ENCODE measurements around the gene ZNF425. TPM values are rescaled to one million over a fixed set of nuclear protein-coding genes. Genes with fewer than 3 reads are reported as not detected.
"Not testable (repeated sequence)": the region's sequence is repeated elsewhere in the genome, so short reads cannot be mapped to it uniquely, and the experiment has no call there.

ZNF425 gene
- total RNA-seq, 1 donor from 2014 or later = 6.5 TPM

DNA sequence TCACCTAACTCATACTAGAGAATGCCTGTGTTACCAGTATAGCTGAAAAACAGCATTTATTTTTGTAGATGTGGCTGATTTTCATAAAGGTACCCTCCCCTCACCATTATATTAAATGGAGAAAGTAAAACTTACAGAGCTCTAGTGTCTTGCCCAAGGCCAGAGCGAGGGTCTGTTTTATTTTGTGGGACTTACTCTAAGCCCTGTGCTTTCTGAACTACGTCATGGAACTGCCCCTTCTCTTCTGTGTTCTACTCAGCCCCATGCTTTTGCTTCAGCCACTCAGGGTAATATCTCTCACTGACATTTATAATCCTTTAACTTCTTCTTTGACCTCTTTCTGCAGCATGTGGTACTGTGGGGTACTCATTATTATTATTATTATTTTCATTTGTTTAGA lies 25.3 kb downstream of the ZNF425 start:
- no peak overlapping the region for H3K27ac Mint-ChIP-seq (ENCODE audit: unreplicated experiment)
- no peak for DNase-seq
- H3K9me3 Mint-ChIP-seq (ENCODE audit: unreplicated experiment) = peaks cover 3% of the 10 kb centered on the region
- H3K4me3 Mint-ChIP-seq (ENCODE audit: unreplicated experiment) = no peak overlapping the region
- H3K27me3 Mint-ChIP-seq (ENCODE audit: unreplicated experiment) = peaks cover 2% of the 10 kb centered on the region
- H3K36me3 Mint-ChIP-seq (ENCODE audit: unreplicated experiment) = no peaks in the 10 kb centered on the region
- TF ChIP-seq, protein P1, sequence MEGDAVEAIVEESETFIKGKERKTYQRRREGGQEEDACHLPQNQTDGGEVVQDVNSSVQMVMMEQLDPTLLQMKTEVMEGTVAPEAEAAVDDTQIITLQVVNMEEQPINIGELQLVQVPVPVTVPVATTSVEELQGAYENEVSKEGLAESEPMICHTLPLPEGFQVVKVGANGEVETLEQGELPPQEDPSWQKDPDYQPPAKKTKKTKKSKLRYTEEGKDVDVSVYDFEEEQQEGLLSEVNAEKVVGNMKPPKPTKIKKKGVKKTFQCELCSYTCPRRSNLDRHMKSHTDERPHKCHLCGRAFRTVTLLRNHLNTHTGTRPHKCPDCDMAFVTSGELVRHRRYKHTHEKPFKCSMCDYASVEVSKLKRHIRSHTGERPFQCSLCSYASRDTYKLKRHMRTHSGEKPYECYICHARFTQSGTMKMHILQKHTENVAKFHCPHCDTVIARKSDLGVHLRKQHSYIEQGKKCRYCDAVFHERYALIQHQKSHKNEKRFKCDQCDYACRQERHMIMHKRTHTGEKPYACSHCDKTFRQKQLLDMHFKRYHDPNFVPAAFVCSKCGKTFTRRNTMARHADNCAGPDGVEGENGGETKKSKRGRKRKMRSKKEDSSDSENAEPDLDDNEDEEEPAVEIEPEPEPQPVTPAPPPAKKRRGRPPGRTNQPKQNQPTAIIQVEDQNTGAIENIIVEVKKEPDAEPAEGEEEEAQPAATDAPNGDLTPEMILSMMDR (IDR thresholded peaks at IDR 0.05; ENCODE audit: partially characterized antibody, unreplicated experiment) = no peak
- H3K4me1 Mint-ChIP-seq (ENCODE audit: low read depth, unreplicated experiment) = no peaks in the 10 kb centered on the region

DNA sequence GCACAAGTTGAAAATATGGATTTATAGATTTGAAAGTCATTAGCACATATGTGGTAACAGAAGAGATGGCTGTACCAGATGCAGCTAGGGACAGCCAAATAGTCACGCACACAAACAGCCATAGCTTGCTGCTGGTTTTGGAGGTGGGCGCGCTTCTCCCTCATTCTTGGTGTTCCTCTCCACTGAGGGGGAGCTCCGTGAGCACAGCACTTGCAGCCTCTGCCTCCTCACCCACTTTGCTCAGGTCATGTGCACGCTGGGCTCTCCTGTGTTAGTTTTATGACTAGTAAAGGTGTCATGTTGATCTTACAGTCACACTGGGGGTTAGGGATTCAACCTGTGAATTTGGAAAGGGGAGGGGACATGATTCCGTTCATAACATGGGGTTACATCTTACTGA lies 27.1 kb downstream of the ZNF425 start:
- no peak overlapping the region for H3K4me3 Mint-ChIP-seq (ENCODE audit: unreplicated experiment)
- no peaks in the 10 kb centered on the region for H3K36me3 Mint-ChIP-seq (ENCODE audit: unreplicated experiment)
- no peaks in the 10 kb centered on the region for H3K4me1 Mint-ChIP-seq (ENCODE audit: low read depth, unreplicated experiment)
- peaks cover 3% of the 10 kb centered on the region for H3K9me3 Mint-ChIP-seq (ENCODE audit: unreplicated experiment)
- peaks cover 2% of the 10 kb centered on the region for H3K27me3 Mint-ChIP-seq (ENCODE audit: unreplicated experiment)
- no peak for DNase-seq
- TF ChIP-seq, protein P1 (IDR thresholded peaks at IDR 0.05; ENCODE audit: partially characterized antibody, unreplicated experiment) = no peak
- no peak overlapping the region for H3K27ac Mint-ChIP-seq (ENCODE audit: unreplicated experiment)

DNA sequence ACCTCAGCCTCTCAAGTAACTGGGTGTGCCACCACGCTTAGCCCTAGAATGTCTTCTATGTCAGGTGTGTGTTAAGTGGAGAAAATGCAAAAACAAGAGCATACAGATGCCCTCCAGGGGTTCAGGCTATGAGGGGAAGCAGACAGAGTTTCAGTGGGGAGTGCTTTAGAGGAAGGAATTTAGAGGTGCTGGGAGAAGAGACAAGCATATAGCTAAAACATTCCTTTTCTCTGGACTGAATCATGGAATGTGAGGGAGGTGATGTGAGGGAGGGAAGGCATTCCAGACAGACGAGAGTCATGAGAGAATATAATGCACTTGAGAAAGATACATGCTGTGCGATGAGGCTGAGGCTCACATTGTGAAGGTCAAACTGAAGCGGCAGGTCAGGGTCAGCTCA lies 29.0 kb downstream of the ZNF425 start:
- Mint-ChIP-seq H3K4me3 (ENCODE audit: unreplicated experiment) (no peak overlapping the region), H3K4me1 (ENCODE audit: low read depth, unreplicated experiment) (no peaks in the 10 kb centered on the region)
- no peak for DNase-seq

DNA sequence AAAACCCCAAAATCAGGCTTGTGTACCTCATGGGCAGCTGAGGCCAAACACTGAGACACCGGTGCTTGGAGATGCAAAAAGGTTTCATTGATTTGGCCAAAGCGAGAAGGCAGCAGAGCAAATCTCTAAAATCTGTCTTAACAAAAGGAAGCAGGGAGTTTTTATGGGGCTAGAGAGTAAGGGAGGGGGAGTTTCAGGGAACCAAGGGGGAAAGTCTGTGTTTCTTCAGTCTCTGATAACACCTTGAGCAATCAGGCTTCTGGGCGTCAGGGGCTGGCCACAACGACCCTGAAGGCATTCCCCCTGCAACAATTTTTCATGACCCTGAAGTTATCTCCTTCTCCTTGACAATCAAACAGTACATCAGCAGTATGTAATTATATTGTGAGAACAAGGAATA lies 32.9 kb downstream of the ZNF425 start:
- Mint-ChIP-seq H3K4me3 (ENCODE audit: unreplicated experiment) (no peak overlapping the region), H3K9me3 (ENCODE audit: unreplicated experiment) (peaks cover 12% of the 10 kb centered on the region), H3K27me3 (ENCODE audit: unreplicated experiment) (peaks cover 4% of the 10 kb centered on the region), H3K27ac (ENCODE audit: unreplicated experiment) (no peak overlapping the region), H3K4me1 (ENCODE audit: low read depth, unreplicated experiment) (no peaks in the 10 kb centered on the region), H3K36me3 (ENCODE audit: unreplicated experiment) (peaks cover 5% of the 10 kb centered on the region)
- DNase-seq = no peak
- TF ChIP-seq, protein P1 (IDR thresholded peaks at IDR 0.05; ENCODE audit: partially characterized antibody, unreplicated experiment) = no peak

More for the DNA sequence above, 29.0 kb downstream of the ZNF425 start:
- peaks cover 2% of the 10 kb centered on the region for H3K27me3 Mint-ChIP-seq (ENCODE audit: unreplicated experiment)
- peaks cover 5% of the 10 kb centered on the region for H3K9me3 Mint-ChIP-seq (ENCODE audit: unreplicated experiment)
- H3K36me3 Mint-ChIP-seq (ENCODE audit: unreplicated experiment) = no peaks in the 10 kb centered on the region
- H3K27ac Mint-ChIP-seq (ENCODE audit: unreplicated experiment) = no peak overlapping the region
- TF ChIP-seq, protein P1 (IDR thresholded peaks at IDR 0.05; ENCODE audit: partially characterized antibody, unreplicated experiment) = no peak

- H3K4me3 Mint-ChIP-seq (ENCODE audit: unreplicated experiment) = not testable (repeated sequence)
These were observed 33.9 kb downstream of the ZNF425 start for GRCh38 chr7:149092244-149092643.

More at GRCh38 chr7:149092244-149092643, 33.9 kb downstream of the ZNF425 start:
- not testable (repeated sequence) for H3K4me1 Mint-ChIP-seq (ENCODE audit: low read depth, unreplicated experiment); DNase-seq; H3K9me3 Mint-ChIP-seq (ENCODE audit: unreplicated experiment); H3K27ac Mint-ChIP-seq (ENCODE audit: unreplicated experiment); H3K36me3 Mint-ChIP-seq (ENCODE audit: unreplicated experiment); H3K27me3 Mint-ChIP-seq (ENCODE audit: unreplicated experiment)

All from glutamatergic neuron (in vitro differentiated cells).